Stimulated activated CD4-positive, alpha-beta T cell treated with anti-CD3 and anti-CD28 coated beads, Interleukin-4, amount 100 ng/mL, for 48 hours (primary cell): Measurements from ENCODE around the gene C1QTNF7.

Source experiments
- DNase-seq, 2 donors: peaks; one replicate each; pipeline ENCODE4 v3.0.0-alpha.2; 2020; ENCODE audit warnings: low read depth in 2 of 2

The C1QTNF7 gene

GRCh38 chr4:15427701-15428100 lies at the start of gene C1QTNF7:
Gene C1QTNF7, plus strand, starts transcription at chr4:15428033. Its CDS starts 7,711 bp downstream, at chr4:15435744.
- no peak for DNase-seq

GRCh38 chr4:15378062-15378461 lies 49.8 kb upstream of the C1QTNF7 start:
- DNase-seq = no peak

GRCh38 chr4:15378493-15378892 lies 49.3 kb upstream of the C1QTNF7 start:
- DNase-seq = no peak

- DNase-seq = no peak
These were observed 46.0 kb upstream of the C1QTNF7 start for GRCh38 chr4:15381806-15382338.

- DNase-seq = no peak
These were observed 45.1 kb upstream of the C1QTNF7 start for GRCh38 chr4:15382669-15383273.

GRCh38 chr4:15385515-15385914 lies 42.3 kb upstream of the C1QTNF7 start:
- DNase-seq = no peak

- DNase-seq = no peak
These were observed 41.9 kb upstream of the C1QTNF7 start for GRCh38 chr4:15385928-15386327.

GRCh38 chr4:15390494-15390893 lies 37.3 kb upstream of the C1QTNF7 start:
- DNase-seq = no peak

GRCh38 chr4:15392053-15392805 lies 35.6 kb upstream of the C1QTNF7 start:
- no peak for DNase-seq

GRCh38 chr4:15395311-15395710 lies 32.5 kb upstream of the C1QTNF7 start:
- no peak for DNase-seq

GRCh38 chr4:15396157-15396800 lies 31.6 kb upstream of the C1QTNF7 start:
- DNase-seq = peak; percentile 45 to 52

GRCh38 chr4:15398001-15398400 lies 29.8 kb upstream of the C1QTNF7 start:
- DNase-seq = no peak

GRCh38 chr4:15398732-15399131 lies 29.1 kb upstream of the C1QTNF7 start:
- DNase-seq = no peak

- no peak for DNase-seq
These were observed 27.6 kb upstream of the C1QTNF7 start for GRCh38 chr4:15400226-15400625.

- DNase-seq = no peak
These were observed 26.7 kb upstream of the C1QTNF7 start for GRCh38 chr4:15400981-15401671.

- no peak for DNase-seq
These were observed 25.7 kb upstream of the C1QTNF7 start for GRCh38 chr4:15402146-15402545.

GRCh38 chr4:15402974-15403373 lies 24.9 kb upstream of the C1QTNF7 start:
- DNase-seq = no peak

- no peak for DNase-seq
These were observed 22.8 kb upstream of the C1QTNF7 start for GRCh38 chr4:15405018-15405417.

- DNase-seq = no peak
These were observed 17.1 kb upstream of the C1QTNF7 start for GRCh38 chr4:15410750-15411149.

- no peak for DNase-seq
These were observed 15.4 kb upstream of the C1QTNF7 start for GRCh38 chr4:15412461-15412860.

GRCh38 chr4:15413010-15413622 lies 14.7 kb upstream of the C1QTNF7 start:
- no peak for DNase-seq

GRCh38 chr4:15413623-15414019 lies 14.2 kb upstream of the C1QTNF7 start:
- no peak for DNase-seq
